Activated T-cell treated with anti-CD3 and anti-CD28 coated beads, Interleukin-2, amount 50 U/mL, for 48 hours (primary cell): ENCODE measurements around the gene DNAJB1.
A peak's percentile ranks its signal among the peaks of the same experiment; 100 is the strongest.
"Not testable (repeated sequence)": the region's sequence is repeated elsewhere in the genome, so short reads cannot be mapped to it uniquely, and the experiment has no call there.

ENCODE experiments used
- DNase-seq, 2 experiments: peaks; one replicate each; pipeline ENCODE4 v3.0.0-alpha.2; 2020

DNAJB1 gene

GRCh38 chr19:14519860-14520407 lies 1.7 kb upstream of the DNAJB1 start:
- peak in 1 of 2 experiments; percentile 29 for DNase-seq

- no peak for DNase-seq
These were observed 1.2 kb upstream of the DNAJB1 start for GRCh38 chr19:14519245-14519859.

GRCh38 chr19:14517446-14517839 lies 754 bp downstream of the DNAJB1 start:
- DNase-seq: no peak

- no peak for DNase-seq
These were observed 1.3 kb downstream of the DNAJB1 start for GRCh38 chr19:14516746-14517438.

- no peak for DNase-seq
These were observed 2.1 kb downstream of the DNAJB1 start for GRCh38 chr19:14516048-14516534.

GRCh38 chr19:14515501-14516047 lies 2.6 kb downstream of the DNAJB1 start:
- DNase-seq: no peak

- DNase-seq: no peak
These were observed 3.9 kb downstream of the DNAJB1 start for GRCh38 chr19:14514215-14514863.

GRCh38 chr19:14512406-14512961 lies 5.7 kb downstream of the DNAJB1 start:
- DNase-seq: no peak

GRCh38 chr19:14511229-14511593 lies 7.0 kb downstream of the DNAJB1 start:
- no peak for DNase-seq

- no peak for DNase-seq
These were observed 7.6 kb downstream of the DNAJB1 start for GRCh38 chr19:14510311-14511228.

- DNase-seq: no peak
These were observed 10.3 kb downstream of the DNAJB1 start for GRCh38 chr19:14507704-14508542.

- peak; percentile 88 to 91 for DNase-seq
These were observed 12.5 kb downstream of the DNAJB1 start for GRCh38 chr19:14505488-14506239.

GRCh38 chr19:14504575-14504974 lies 13.6 kb downstream of the DNAJB1 start:
- DNase-seq: not testable (repeated sequence)

GRCh38 chr19:14503285-14503684 lies 14.9 kb downstream of the DNAJB1 start:
- DNase-seq: no peak

GRCh38 chr19:14502334-14503092 lies 15.7 kb downstream of the DNAJB1 start:
- DNase-seq: no peak

GRCh38 chr19:14497228-14497921 lies 20.8 kb downstream of the DNAJB1 start:
- no peak for DNase-seq

- no peak for DNase-seq
These were observed 21.4 kb downstream of the DNAJB1 start for GRCh38 chr19:14496834-14497227.

GRCh38 chr19:14496029-14496833 lies 22.0 kb downstream of the DNAJB1 start, which contains the start of gene GIPC1:
GIPC1 (minus strand) TSS chr19:14496127; CDS start chr19:14482976, 13,151 bp downstream.
- peak; percentile 90 to 92 for DNase-seq
